Measurements from ENCODE around the gene HCK.

HCK gene

DNA sequence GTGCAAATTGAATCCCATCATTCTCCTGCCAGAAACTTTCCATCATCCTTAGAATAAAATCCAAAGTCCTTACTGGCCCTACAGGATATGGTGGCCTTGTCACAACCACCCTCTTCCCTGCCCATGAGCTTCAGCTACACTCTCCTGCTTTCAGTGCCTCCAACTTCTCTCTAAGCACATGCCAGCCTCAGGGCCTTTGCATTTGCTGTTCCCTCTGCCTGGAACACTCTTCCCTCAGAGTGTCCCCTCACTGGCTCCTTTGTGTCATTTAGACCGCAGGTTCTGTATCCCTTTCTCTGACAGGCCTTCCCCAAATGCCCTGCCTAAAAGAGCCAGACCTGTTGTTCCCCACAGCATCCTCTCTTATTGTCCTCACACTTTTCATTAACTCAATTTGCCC is 18.2 kb downstream of the HCK start:
- H3K4me3 ChIP-seq (ENCODE audit: low read length) = no peak overlapping the region
- DNase-seq (ENCODE audit: low read depth) = no peak
- TF ChIP-seq, protein P1, sequence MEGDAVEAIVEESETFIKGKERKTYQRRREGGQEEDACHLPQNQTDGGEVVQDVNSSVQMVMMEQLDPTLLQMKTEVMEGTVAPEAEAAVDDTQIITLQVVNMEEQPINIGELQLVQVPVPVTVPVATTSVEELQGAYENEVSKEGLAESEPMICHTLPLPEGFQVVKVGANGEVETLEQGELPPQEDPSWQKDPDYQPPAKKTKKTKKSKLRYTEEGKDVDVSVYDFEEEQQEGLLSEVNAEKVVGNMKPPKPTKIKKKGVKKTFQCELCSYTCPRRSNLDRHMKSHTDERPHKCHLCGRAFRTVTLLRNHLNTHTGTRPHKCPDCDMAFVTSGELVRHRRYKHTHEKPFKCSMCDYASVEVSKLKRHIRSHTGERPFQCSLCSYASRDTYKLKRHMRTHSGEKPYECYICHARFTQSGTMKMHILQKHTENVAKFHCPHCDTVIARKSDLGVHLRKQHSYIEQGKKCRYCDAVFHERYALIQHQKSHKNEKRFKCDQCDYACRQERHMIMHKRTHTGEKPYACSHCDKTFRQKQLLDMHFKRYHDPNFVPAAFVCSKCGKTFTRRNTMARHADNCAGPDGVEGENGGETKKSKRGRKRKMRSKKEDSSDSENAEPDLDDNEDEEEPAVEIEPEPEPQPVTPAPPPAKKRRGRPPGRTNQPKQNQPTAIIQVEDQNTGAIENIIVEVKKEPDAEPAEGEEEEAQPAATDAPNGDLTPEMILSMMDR (conservative IDR thresholded peaks at IDR 0.05; ENCODE audit: low read depth, low read length) = no peak

DNA sequence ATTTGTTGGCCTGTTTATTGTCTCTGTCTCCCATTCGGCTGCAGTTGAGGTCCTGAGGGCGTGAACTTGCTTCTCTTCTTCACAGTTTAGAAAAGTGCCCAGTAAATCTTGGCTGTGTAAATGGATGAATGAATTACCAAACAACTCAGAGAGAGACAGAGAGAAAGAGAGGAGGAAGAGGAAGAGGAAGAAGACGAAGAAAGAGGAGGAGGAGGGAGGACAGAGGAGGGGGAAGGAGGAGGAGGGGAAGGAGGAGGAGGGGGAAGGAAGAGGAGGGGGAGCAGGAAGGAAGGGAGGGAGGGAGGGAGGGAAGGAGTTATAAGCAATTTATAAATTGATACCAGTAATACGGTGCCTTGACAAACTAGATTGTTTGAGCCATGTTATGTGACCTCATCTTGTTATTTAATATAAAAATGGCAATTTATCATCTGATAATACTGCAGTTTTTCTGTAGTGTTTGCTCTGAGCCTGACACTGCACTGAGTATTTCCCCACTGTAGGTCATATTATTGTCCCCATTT is 18.7 kb downstream of the HCK start:
- TF ChIP-seq, protein P1 (conservative IDR thresholded peaks at IDR 0.05; ENCODE audit: low read depth, low read length) = no peak
- no peak overlapping the region for H3K4me3 ChIP-seq (ENCODE audit: low read length)
- DNase-seq (ENCODE audit: low read depth) = no peak

DNA sequence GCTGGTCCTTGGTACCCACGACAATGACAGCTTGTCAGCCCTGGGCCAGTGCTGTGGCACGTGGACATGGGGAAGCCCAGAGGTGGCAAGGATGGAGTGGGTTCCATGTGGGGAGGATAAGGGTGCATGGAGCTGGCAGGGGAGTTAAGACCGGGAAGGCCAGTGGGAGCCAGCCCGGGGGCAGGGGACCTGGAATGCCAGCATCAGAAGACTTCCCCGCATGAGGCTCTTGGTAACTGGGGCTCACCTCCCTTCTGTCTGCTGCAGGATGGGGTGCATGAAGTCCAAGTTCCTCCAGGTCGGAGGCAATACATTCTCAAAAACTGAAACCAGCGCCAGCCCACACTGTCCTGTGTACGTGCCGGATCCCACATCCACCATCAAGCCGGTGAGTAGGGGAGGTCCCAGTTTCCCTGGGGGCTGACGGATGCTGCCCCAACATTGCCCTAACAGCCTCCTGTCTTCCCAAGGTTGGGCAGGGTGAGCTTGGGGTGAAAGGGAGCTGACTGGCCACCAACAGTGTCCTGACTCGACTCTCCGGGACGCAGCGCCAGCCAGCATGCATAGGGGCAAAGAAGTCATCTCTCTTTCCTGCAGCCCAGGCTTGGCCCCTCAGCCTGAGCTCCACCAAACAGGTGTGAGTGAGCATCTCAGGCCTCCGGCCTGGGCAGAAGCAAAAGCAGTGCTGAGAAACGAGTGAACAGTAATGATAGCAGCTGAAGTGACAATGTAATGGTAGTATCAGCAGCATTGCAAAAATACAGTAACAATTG is 19.5 kb downstream of the HCK start:
- no peak overlapping the region for H3K4me3 ChIP-seq (ENCODE audit: low read length)
- DNase-seq (ENCODE audit: low read depth) = no peak
- TF ChIP-seq, protein P1 (conservative IDR thresholded peaks at IDR 0.05; ENCODE audit: low read depth, low read length) = no peak

DNA sequence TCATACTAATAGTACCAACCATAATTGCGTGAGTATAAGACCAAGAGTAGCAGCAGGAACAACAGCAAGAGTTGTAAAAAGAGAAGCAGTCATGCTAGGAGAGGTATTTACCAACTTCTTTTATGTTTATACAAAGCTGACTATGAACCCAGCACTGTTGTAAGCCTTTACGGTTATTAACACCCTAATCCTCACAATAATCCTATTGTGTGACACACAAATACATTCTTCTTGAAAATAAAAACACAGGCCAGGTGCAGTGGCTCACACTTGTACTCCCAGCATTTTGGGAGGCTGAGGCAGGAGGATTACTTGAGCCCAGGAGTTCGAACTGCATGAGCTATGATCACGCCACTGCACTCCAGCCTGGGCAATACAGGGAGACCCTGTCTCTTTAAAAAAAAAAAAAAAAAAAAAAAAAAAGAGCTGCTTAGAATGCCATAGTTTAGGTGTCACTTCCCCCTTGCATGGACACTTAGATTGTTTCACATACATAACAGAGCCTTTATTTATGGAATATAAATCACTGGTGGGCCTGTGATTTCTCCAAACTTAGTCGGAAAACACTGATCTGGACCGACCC is 20.2 kb downstream of the HCK start:
- DNase-seq (ENCODE audit: low read depth) = peak; percentile 23
- no peak overlapping the region for H3K4me3 ChIP-seq (ENCODE audit: low read length)
- TF ChIP-seq, protein P1 (conservative IDR thresholded peaks at IDR 0.05; ENCODE audit: low read depth, low read length) = no peak

DNA sequence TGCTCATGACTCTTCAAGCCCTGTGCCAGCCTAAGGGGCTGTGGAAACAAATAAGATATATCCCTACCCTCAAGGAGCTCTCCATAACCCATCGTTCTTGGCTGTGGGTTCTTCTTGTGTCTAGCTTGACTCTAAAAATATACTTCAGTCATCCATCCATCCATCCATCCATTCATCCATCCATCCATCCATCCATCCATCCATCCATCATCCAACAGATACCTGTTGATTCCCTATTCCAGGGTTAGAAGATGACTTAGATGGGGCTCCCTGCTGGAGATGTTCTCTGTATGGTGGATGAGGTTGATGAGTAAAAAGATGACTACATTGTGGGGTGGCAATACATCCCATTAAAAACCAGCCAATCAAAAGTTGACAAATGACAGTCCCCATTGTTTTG is 23.5 kb downstream of the HCK start:
- no peak overlapping the region for H3K4me3 ChIP-seq (ENCODE audit: low read length)
- TF ChIP-seq, protein P1 (conservative IDR thresholded peaks at IDR 0.05; ENCODE audit: low read depth, low read length) = no peak
- DNase-seq (ENCODE audit: low read depth) = no peak

DNA sequence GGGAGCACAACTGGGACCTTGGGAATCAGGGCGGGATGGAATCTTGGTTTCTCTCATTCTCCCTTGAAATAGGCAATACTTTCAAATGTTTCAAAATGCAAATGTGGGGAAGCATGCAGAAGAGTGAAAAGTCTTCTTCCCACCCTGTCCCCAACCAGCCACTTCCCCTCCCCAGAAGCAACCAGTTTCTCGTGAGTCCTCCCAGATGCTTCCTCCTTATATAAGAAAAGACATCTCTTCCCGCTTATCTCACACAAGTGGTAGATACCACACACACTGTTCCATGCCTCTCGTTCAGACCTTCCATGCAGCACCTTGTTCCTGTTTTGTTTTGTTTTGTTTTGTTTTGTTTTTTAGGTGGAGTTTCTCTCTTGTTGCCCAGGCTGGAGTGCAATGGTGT is 25.1 kb downstream of the HCK start:
- no peak for DNase-seq (ENCODE audit: low read depth)
- TF ChIP-seq, protein P1 (conservative IDR thresholded peaks at IDR 0.05; ENCODE audit: low read depth, low read length) = no peak
- H3K4me3 ChIP-seq (ENCODE audit: low read length) = no peak overlapping the region

DNA sequence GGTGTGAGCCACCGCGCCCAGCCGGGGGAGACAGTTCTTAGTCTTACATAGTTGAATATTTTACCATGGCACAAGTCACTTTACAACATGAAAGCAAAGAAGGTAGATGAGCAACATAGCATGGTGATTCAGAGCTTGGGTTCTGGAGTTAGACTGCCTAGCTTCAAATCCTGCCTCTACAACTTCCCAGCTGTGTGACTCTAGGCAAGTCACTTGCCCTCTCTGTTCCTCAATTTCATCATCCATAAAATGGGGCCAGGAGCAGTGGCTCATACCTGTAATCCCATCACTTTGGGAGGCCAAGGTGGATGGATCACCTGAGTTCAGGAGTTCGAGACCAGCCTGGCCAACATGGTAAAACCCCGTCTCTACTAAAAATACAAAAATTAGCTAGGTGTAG is 26.3 kb downstream of the HCK start:
- TF ChIP-seq, protein P1 (conservative IDR thresholded peaks at IDR 0.05; ENCODE audit: low read depth, low read length) = no peak
- no peak overlapping the region for H3K4me3 ChIP-seq (ENCODE audit: low read length)
- DNase-seq (ENCODE audit: low read depth) = no peak

Measured in retinal pigment epithelial cell (primary cell).